Activated CD8-positive, alpha-beta T cell treated with anti-CD3 and anti-CD28 coated beads, Interleukin-2, amount 10 ng/mL, durations not matched to agents 7 days and 5 days (primary cell): ENCODE measurements around the gene SMIM11. TPM values are rescaled to one million over a fixed set of nuclear protein-coding genes. Genes with fewer than 3 reads are reported as not detected.
"Not testable (repeated sequence)": the region's sequence is repeated elsewhere in the genome, so short reads cannot be mapped to it uniquely, and the experiment has no call there.

Source experiments
- ATAC-seq: fragments of 150-1000 bp; cut with Tn5 transposase; one replicate; pipeline ENCODE4 v1.10.0; 2021; ENCODE audit warnings: moderate library complexity
- CTCF ChIA-PET: fragments of 350-600 bp; sonication (Branson Sonifier 250); formaldehyde crosslinking; loops from one replicate; lab custom pipeline; 2021; ENCODE audit warnings: antibody characterized with exemption; lab: Charles Lee
- POLR2A ChIA-PET: fragments of 350-600 bp; sonication (Branson Sonifier 250); formaldehyde crosslinking; loops from one replicate; lab custom pipeline; 2021; ENCODE audit warnings: antibody characterized with exemption; lab: Charles Lee
- DNase-seq: peaks from one replicate; pipeline ENCODE4 v3.0.0-alpha.2; 2020
- H3K27ac Mint-ChIP-seq: one replicate; pipeline ENCODE4 v1.8.0; 2021; ENCODE audit warnings: mild to moderate bottlenecking, mixed read lengths
- H3K27me3 Mint-ChIP-seq: one replicate; pipeline ENCODE4 v1.8.0; 2021; ENCODE audit warnings: low read depth, mixed read lengths
- H3K36me3 Mint-ChIP-seq: one replicate; pipeline ENCODE4 v1.8.0; 2021; ENCODE audit warnings: low read depth, mixed read lengths
- H3K4me1 Mint-ChIP-seq: one replicate; pipeline ENCODE4 v1.8.0; 2021; ENCODE audit warnings: low read depth, mixed read lengths
- H3K4me3 Mint-ChIP-seq: one replicate; pipeline ENCODE4 v1.8.0; 2021; ENCODE audit warnings: mild to moderate bottlenecking, mixed read lengths
- H3K9me3 Mint-ChIP-seq: one replicate; pipeline ENCODE4 v1.8.0; 2022; ENCODE audit warnings: mixed read lengths; ENCODE audit not compliant: insufficient read depth
- total RNA-seq, 2 experiments: library from RNA; stranded (reverse); gene quantifications; one replicate each; pipeline ENCODE4 v1.2.3, GENCODE V29; 2021

SMIM11 gene
- total RNA-seq, 2 experiments from 2014 or later = 2.5 to 2.7 TPM

- H3K36me3 Mint-ChIP-seq, CTCF ChIA-PET, ATAC-seq, H3K27me3 Mint-ChIP-seq, H3K9me3 Mint-ChIP-seq, H3K4me1 Mint-ChIP-seq, POLR2A ChIA-PET, DNase-seq, H3K4me3 Mint-ChIP-seq, H3K27ac Mint-ChIP-seq: not testable (repeated sequence)
These were observed 52.0 kb downstream of the SMIM11 start for GRCh38 chr21:34427339-34427738.

GRCh38 chr21:34428441-34428840 is 53.1 kb downstream of the SMIM11 start:
- ATAC-seq, POLR2A ChIA-PET, H3K9me3 Mint-ChIP-seq, H3K27me3 Mint-ChIP-seq, H3K4me3 Mint-ChIP-seq, H3K36me3 Mint-ChIP-seq, CTCF ChIA-PET, DNase-seq, H3K27ac Mint-ChIP-seq, H3K4me1 Mint-ChIP-seq: not testable (repeated sequence)

GRCh38 chr21:34429710-34430109 is 54.4 kb downstream of the SMIM11 start:
- ATAC-seq, POLR2A ChIA-PET, H3K4me1 Mint-ChIP-seq, H3K9me3 Mint-ChIP-seq, H3K27me3 Mint-ChIP-seq, H3K36me3 Mint-ChIP-seq, DNase-seq, H3K27ac Mint-ChIP-seq, H3K4me3 Mint-ChIP-seq, CTCF ChIA-PET: not testable (repeated sequence)

Other genes with a start within 250 kb of the SMIM11 start
- gene KCNE2, start 11.5 kb upstream of the SMIM11 start, total RNA-seq = not detected
- gene SMIM34, start 48.4 kb downstream of the SMIM11 start, total RNA-seq = not detected
- gene KCNE1, start 136.7 kb downstream of the SMIM11 start, total RNA-seq = under 1 TPM; 0.18 to 0.26 TPM
- gene RCAN1, start 239.6 kb downstream of the SMIM11 start, total RNA-seq = 1 to 10 TPM; 7.8 to 8.1 TPM